SU-DHL-6 (cell line): ENCODE results near the gene CLIP2.
"Not testable (repeated sequence)": the region's sequence is repeated elsewhere in the genome, so short reads cannot be mapped to it uniquely, and the experiment has no call there.

ENCODE experiments used
- H2AFZ ChIP-seq: fragments of 200-600 bp; sonication (generic); 2 replicates; pipeline ENCODE4 v1.6.1; 2014; ENCODE audit warnings: low read depth, mild to moderate bottlenecking, moderate library complexity, mixed read lengths, antibody characterized with exemption, low read length; ENCODE audit not compliant: severe bottlenecking
- H3F3A ChIP-seq: fragments of 200-600 bp; shearing (Covaris generic); 2 replicates; pipeline ENCODE4 v1.6.0; 2016; ENCODE audit warnings: antibody characterized with exemption, mild to moderate bottlenecking; ENCODE audit not compliant: insufficient read depth
- H3K27ac ChIP-seq: fragments of 200-600 bp; sonication (generic); 2 replicates; pipeline ENCODE4 v1.5.1; 2016; ENCODE audit warnings: low read depth, mild to moderate bottlenecking, low read length, moderate library complexity, mixed read lengths
- H3K27me3 ChIP-seq: fragments of 200-600 bp; sonication (generic), shearing (Covaris generic); 2 replicates; pipeline ENCODE4 v1.6.0; 2014; ENCODE audit warnings: mild to moderate bottlenecking, low read length
- H3K36me3 ChIP-seq: fragments of 200-600 bp; sonication (generic); 2 replicates; pipeline ENCODE4 v1.6.1; 2014; ENCODE audit warnings: mild to moderate bottlenecking, low read length, mixed read lengths
- H3K4me2 ChIP-seq: fragments of 300-600, 200-600 bp; shearing (Covaris generic), sonication (generic); 2 replicates; pipeline ENCODE4 v1.6.0; 2014; ENCODE audit warnings: low read length, low read depth, mild to moderate bottlenecking; ENCODE audit not compliant: poor library complexity, severe bottlenecking
- H3K4me3 ChIP-seq: fragments of 200-600 bp; sonication (generic); 2 replicates; pipeline ENCODE4 v1.5.1; 2014; ENCODE audit warnings: antibody characterized with exemption, low read length, mild to moderate bottlenecking, mixed read lengths; ENCODE audit not compliant: insufficient read depth, poor library complexity, severe bottlenecking
- H3K79me2 ChIP-seq: fragments of 200-600 bp; sonication (generic); 2 replicates; pipeline ENCODE4 v1.6.1; 2014; ENCODE audit warnings: mild to moderate bottlenecking, low read length, moderate library complexity; ENCODE audit not compliant: insufficient read depth
- H3K9ac ChIP-seq: fragments of 200-600 bp; sonication (generic); 2 replicates; pipeline ENCODE4 v1.7.0; 2014; ENCODE audit warnings: mild to moderate bottlenecking, low read length
- H3K9me2 ChIP-seq: fragments of 200-600 bp; sonication (generic); replicated peaks from 2 replicates; pipeline ENCODE4 v1.6.1; 2014; ENCODE audit warnings: low read length; ENCODE audit not compliant: insufficient read depth
- H3K9me3 ChIP-seq: fragments of 200-600 bp; sonication (generic); 2 replicates; pipeline ENCODE4 v1.6.1; 2014; ENCODE audit warnings: low read length, mixed read lengths; ENCODE audit not compliant: insufficient read depth
- H4K20me1 ChIP-seq: fragments of 200-600 bp; sonication (generic); 2 replicates; pipeline ENCODE4 v1.6.1; 2014; ENCODE audit warnings: low read depth, mild to moderate bottlenecking, antibody characterized with exemption, low read length, moderate library complexity, mixed read lengths
- EZH2phosphoT487 ChIP-seq: fragments of 200-600 bp; sonication (generic), shearing (Covaris generic); conservative IDR thresholded peaks from 2 replicates; pipeline ENCODE4 v1.6.1; 2018; ENCODE audit warnings: mild to moderate bottlenecking, antibody characterized with exemption, low read length, moderate library complexity, mixed read lengths
- TF ChIP-seq, protein P1 (sequence below): fragments of 200-600 bp; sonication (generic); IDR thresholded peaks from one replicate; pipeline ENCODE4 v1.5.1; 2017; ENCODE audit warnings: antibody characterized with exemption, mild to moderate bottlenecking, low read length, moderate library complexity; ENCODE audit not compliant: insufficient read depth, poor library complexity, severe bottlenecking

CLIP2 gene

GRCh38 chr7:74376256-74377036 is 87.2 kb downstream of the CLIP2 start:
- Histone ChIP-seq H3K36me3 (no peaks in the 10 kb centered on the region), H3F3A (no peaks in the 10 kb centered on the region), H3K4me2 (no peak overlapping the region), H3K4me3 (no peak overlapping the region), H3K9me2 (no peaks in the 10 kb centered on the region), H2AFZ (no peak overlapping the region), H3K79me2 (no peaks in the 10 kb centered on the region), H3K9me3 (no peaks in the 10 kb centered on the region), H3K27me3 (no peaks in the 10 kb centered on the region), H3K27ac (no peak overlapping the region), H4K20me1 (no peaks in the 10 kb centered on the region), H3K9ac (no peak overlapping the region)
- no peak for TF ChIP-seq EZH2phosphoT487
- TF ChIP-seq, protein P1, sequence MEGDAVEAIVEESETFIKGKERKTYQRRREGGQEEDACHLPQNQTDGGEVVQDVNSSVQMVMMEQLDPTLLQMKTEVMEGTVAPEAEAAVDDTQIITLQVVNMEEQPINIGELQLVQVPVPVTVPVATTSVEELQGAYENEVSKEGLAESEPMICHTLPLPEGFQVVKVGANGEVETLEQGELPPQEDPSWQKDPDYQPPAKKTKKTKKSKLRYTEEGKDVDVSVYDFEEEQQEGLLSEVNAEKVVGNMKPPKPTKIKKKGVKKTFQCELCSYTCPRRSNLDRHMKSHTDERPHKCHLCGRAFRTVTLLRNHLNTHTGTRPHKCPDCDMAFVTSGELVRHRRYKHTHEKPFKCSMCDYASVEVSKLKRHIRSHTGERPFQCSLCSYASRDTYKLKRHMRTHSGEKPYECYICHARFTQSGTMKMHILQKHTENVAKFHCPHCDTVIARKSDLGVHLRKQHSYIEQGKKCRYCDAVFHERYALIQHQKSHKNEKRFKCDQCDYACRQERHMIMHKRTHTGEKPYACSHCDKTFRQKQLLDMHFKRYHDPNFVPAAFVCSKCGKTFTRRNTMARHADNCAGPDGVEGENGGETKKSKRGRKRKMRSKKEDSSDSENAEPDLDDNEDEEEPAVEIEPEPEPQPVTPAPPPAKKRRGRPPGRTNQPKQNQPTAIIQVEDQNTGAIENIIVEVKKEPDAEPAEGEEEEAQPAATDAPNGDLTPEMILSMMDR = no peak

GRCh38 chr7:74379938-74380337 is 90.7 kb downstream of the CLIP2 start:
- H4K20me1 ChIP-seq = no peaks in the 10 kb centered on the region
- no peaks in the 10 kb centered on the region for H3K9me3 ChIP-seq
- no peaks in the 10 kb centered on the region for H3K79me2 ChIP-seq
- H2AFZ ChIP-seq = no peak overlapping the region
- H3K9ac ChIP-seq = no peak overlapping the region
- no peak overlapping the region for H3K27ac ChIP-seq
- no peaks in the 10 kb centered on the region for H3K36me3 ChIP-seq
- TF ChIP-seq, protein P1 = no peak
- TF ChIP-seq EZH2phosphoT487 = no peak
- no peaks in the 10 kb centered on the region for H3K9me2 ChIP-seq
- H3K4me2 ChIP-seq = no peak overlapping the region
- no peaks in the 10 kb centered on the region for H3F3A ChIP-seq
- no peak overlapping the region for H3K4me3 ChIP-seq
- H3K27me3 ChIP-seq = 0 out of 2 replicates have a peak, but pooled peaks cover 3% of the 10 kb centered on the region

DNA sequence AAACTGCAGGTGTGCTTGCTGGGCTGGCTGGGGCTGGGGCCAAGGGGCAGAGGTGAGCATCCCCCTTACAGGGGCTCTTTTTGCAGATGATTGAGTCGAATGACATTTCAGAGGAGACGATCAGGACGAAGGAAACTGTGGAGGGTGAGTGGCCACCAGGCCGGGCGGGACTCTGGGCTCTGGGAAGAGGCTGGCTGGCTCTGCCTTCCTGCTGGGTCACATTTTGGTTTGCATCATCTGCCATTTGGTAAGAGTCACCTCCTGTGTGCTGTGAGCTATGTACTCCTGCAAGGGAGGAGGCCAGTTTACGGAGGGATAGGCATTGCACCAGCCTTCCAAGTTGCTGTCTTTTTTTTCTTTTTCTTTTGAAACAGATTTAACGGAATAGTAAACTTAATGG is 91.5 kb downstream of the CLIP2 start:
- Histone ChIP-seq H3K36me3 (no peaks in the 10 kb centered on the region), H3K9me2 (no peaks in the 10 kb centered on the region), H3K79me2 (no peaks in the 10 kb centered on the region), H3K4me2 (no peak overlapping the region), H2AFZ (no peak overlapping the region), H3K27me3 (0 out of 2 replicates have a peak, but pooled peaks cover 3% of the 10 kb centered on the region), H3K4me3 (no peak overlapping the region), H3K27ac (no peak overlapping the region), H3K9me3 (no peaks in the 10 kb centered on the region), H3F3A (no peaks in the 10 kb centered on the region), H3K9ac (no peak overlapping the region), H4K20me1 (no peaks in the 10 kb centered on the region)
- TF ChIP-seq, protein P1 = no peak
- no peak for TF ChIP-seq EZH2phosphoT487

- H3K27ac ChIP-seq, H4K20me1 ChIP-seq: not testable (repeated sequence)
Measured at GRCh38 chr7:74384086-74384485, 94.9 kb downstream of the CLIP2 start.

GRCh38 chr7:74384854-74385253 is 95.6 kb downstream of the CLIP2 start:
- not testable (repeated sequence) for H2AFZ ChIP-seq, H3K9me3 ChIP-seq, H3K4me3 ChIP-seq, H3K36me3 ChIP-seq, H3K9me2 ChIP-seq, H3K79me2 ChIP-seq, H3K27ac ChIP-seq, H3F3A ChIP-seq, H3K4me2 ChIP-seq, H3K27me3 ChIP-seq, H3K9ac ChIP-seq, H4K20me1 ChIP-seq

More at GRCh38 chr7:74384086-74384485, 94.9 kb downstream of the CLIP2 start:
- not testable (repeated sequence) for H3K79me2 ChIP-seq, H3K9me3 ChIP-seq, H2AFZ ChIP-seq, H3K9ac ChIP-seq, H3K27me3 ChIP-seq, H3K4me2 ChIP-seq, H3F3A ChIP-seq, H3K4me3 ChIP-seq, H3K9me2 ChIP-seq, H3K36me3 ChIP-seq
